Measurements from ENCODE around the gene CTRL.

Gene CTRL

DNA sequence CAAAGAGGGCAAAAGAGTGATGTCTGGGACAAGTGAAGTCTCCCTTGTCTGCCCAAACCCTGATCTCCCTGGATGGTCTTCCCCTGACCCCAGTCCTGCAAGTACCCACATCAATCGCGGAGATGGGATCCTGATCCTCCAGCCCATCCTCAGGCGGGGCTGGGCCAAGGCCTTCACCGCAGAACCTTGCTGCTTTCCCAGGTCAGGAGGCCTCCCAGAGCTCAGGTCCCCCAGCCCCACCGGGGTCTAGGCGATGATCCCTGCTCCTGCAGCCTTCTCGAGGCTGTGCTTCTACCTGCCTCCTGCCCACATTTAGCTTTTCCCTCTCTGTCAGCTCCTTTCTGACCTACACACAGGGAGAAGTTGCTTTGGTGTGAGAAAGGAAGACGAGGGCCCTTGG is 30.5 kb upstream of the CTRL start:
- DNase-seq (ENCODE audit: low spot score) = no peak

DNA sequence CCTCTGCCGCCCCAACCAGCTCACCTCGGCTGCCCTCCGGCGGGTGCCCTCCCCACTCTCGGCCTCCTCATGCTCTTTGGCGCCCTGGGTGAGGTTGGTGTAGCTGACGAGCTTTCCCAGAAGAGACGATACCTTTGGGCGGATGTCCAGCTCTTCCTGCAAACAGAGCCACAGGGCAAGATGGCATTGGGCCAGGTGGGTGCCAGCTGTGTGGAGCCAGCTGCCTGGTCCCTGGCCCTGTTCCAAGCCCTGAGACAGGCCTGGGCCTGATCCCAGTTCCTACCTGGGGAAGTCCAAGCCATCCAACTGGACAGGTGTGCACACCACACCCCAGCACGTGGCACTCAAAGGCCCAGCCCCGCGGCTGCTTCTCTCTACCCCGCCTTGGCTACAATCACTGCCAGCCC is 29.9 kb upstream of the CTRL start:
- DNase-seq (ENCODE audit: low spot score) = no peak

DNA sequence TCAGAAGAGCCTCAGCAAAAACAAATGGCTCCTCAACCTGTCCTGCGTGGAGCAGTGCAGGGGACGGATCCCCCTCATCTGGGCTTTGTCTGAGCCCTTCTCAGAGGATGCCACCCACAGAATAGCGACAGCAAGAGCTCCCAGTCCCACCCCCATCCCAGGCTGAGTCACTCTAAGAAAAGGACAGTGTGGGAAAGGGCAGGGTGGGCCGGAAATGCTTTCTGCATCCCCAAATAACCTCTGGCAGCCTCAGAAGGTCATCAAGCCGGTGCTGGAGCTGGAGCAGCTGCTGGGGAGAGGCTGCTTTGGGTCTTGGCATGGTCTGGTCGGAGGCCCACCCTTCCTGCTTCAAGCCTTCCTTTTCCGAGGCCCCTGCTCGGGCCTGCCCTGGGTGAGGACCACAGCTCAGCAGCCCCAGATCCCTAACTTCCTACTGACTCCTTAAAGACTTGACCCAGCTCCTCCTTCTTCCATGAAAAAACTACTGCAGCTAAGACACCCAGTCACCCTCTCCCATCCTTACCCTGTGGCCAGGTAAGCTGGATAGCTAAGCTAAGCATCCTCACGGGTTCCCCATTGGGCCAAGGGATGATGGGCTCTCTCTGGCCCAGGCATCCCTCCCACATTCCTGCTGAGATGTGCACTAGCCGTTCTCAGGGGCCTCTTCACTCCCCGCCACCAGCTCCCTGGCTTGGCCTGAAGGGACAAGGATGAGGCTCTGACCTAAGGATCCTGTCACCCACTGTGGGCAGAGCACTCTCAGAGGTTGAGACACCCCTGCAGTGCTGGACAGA is 28.1 kb upstream of the CTRL start:
- no peak for DNase-seq (ENCODE audit: low spot score)

DNA sequence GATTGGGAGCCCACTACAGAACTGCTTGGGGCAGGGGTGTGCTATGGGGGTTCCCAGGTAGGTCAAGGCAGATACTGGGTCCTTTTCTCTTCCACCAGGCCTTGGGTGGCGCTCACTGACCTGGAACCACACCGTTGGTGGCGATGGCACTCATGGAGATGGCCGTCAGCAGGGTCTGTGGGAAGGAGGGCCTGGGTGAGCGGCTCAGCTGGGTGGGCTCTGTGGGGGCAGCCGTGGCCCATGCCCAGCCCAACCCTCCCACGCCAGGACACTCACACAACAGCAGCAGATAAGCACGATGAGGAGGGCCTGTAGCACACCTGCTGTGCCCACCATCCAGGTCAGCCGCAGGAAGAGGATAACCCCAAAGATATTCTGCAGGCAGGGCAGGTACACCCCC is 26.0 kb upstream of the CTRL start:
- DNase-seq (ENCODE audit: low spot score) = no peak

DNA sequence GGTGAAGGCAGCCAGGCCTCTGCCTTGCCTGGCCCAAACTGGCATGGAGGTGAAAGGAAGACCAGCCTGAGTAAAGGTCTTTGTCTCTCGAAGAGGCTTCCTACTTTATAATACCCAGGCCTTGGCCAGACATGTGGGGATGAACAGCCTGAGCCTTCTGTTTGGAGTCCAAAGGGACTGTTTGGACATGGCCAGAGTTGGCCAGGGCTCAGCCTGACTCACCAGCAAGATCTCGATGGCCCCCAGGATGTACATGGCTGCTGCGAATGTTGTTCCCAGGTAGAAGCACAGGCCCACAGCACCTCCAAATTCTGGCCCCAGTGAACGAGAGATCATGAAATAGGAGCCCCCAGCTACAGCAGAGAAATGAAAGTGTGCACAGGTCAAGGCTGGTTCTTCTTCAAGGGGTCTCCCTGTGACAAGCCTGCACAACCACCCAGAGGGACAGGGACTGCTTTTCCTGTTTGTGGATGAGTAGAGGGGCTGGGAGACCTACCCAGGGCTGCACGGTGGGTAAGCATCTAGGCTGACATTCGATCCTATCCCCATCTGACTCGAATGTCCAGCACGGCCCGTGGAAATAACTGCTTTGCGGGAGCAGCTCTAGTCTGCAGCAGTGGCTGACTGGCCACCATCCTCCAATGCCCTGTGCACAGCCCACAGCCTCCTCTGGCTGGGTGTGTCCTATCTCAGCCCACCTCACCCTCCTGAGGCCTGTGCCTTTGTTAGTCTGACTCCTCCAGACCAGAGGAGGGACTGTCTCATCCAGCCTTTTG is 22.9 kb upstream of the CTRL start:
- no peak for DNase-seq (ENCODE audit: low spot score)

DNA sequence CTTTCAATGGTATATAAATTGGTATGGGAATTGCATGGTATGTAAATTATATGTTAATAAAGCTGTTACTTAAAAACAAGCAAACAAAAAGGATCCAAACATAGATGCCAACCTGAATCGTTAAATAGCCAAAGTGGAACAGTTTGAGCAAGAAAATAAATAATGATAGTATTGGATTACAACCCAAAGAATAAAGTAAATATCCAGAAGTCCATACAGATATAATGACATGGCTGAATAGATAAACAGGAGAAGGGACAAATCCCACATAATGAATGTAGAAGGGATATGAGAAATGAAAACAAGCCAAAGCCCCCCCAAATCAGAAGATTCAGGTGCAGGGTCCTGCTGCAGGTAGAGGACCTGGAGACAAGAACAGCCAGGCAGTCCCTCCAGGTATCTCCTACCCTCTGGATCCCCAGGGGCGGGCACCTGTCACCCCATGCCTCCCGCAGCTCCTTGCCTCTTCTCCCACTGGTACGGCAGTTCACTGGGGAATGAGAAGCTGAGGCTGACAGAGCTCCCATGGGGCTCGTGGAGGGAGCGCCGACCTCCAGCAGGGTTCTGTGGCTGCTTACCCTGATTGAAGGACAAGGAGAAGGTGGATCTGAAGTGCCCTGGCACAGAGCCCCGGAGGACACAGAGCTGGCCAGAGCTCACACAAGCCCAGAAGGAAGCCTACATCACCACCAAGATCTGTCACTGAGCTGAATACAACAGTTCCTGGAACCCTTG is 22.1 kb upstream of the CTRL start:
- no peak for DNase-seq (ENCODE audit: low spot score)

DNA sequence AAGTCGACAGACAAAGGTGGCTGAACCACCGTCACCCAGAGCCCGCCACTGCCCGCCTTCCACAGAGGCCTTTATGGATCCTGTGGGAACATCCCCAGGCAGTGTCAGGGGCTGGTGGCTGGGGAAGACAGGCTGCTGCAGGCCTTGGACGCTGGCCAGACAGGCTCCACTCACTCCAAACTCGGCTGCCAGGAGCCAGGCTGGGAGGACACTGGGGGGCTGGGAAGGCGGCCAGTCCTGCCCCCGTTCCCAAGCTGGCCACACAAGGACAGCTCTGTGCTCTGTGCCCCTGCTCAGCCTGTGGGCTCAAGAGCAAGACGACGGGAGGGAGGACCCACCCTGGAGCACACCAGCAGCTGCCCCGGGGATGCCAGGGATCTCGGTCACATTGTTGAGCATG is 19.8 kb upstream of the CTRL start:
- DNase-seq (ENCODE audit: low spot score) = no peak

DNA sequence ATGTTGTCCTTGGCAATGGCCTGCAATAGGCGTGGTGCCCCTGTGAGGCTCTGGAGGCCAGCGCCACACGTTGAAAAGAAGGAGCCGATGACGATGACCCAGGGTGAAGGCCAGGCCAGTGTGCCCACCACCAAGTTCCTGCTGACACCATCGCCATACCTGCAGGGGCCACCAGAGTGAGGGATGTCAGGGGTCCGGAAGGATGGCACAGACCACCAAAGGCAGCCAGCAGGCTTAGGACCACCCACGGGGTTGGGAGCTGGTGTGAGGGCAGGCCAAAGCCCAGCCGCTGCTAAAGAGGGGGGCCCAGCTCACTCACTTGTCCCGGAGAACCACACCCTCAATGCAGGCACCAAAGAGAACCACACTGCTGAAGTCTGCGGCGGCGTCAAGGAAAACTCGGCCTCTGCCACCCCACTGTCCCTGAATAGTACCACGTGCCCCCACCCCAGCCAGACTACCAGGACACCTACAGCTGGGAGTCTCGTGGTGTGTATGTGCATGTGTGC is 18.7 kb upstream of the CTRL start:
- DNase-seq (ENCODE audit: low spot score) = no peak

DNA sequence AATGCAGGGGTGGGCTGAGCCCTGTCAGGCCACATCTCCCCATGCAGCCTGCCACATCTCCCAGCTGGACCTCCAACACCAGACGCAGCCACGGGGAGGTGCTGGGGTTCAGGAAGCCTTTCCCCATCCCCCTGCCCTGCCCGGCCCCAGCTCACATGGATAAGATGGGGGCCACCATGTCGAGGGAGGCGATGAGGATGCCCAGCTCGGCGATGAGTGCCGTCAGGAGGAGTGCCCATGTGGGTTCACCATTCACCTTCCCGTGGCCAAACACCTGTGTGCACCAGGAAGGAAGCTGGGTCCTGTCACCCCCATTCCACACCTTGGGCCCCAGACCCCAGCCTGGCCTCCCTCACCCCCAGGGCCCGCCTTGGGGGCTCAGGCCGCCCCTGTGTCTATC is 18.0 kb upstream of the CTRL start:
- DNase-seq (ENCODE audit: low spot score) = no peak

DNA sequence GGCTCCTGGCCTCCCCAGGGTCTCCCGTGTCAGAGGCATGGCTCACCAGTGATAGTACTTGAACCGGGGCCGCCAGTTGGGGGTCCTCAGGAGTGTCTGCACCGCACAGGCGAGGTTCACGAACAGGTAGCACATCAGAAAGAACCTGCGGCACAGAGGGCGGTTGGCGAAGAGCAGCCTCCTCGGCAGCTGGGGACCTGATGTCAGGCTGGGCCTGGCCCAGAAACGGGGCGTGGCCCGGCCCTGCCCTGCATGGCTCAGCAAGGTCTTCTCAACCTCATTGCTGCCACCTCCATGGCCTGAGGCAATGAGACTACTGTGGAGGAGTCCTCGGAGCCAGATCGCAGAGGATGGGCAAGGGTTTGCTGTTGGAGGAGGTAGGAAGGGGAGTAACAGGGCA is 16.4 kb upstream of the CTRL start:
- no peak for DNase-seq (ENCODE audit: low spot score)

DNA sequence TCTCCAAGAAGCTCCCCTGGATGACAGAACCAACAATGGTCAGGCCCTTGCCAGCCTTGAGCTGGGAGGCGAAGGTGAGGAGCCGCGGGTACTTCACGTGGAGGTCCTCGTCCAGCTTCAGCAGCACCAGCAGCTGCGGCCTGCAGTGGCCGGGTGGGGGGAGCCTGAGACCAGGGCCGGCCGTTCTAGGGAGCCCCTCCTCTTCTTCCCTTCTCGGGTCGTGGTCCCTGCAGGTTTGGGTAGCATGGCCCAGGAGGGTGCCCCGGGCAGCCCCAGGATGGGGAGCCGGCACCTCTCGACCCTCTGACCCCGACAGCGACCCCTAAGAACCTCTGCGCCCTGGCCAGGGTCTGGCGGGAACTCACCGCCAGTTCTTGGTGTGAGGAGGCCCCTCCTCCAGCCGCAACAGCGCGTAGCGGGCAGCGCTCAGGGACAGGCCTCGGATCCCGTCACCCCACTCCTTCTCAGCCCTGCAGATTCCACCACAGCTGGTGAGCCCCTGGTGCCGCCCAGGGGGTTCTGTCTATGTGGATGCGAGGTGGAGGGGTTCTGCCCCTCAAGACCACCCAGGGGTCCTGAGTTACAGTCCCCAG is 15.4 kb upstream of the CTRL start:
- DNase-seq (ENCODE audit: low spot score) = no peak

DNA sequence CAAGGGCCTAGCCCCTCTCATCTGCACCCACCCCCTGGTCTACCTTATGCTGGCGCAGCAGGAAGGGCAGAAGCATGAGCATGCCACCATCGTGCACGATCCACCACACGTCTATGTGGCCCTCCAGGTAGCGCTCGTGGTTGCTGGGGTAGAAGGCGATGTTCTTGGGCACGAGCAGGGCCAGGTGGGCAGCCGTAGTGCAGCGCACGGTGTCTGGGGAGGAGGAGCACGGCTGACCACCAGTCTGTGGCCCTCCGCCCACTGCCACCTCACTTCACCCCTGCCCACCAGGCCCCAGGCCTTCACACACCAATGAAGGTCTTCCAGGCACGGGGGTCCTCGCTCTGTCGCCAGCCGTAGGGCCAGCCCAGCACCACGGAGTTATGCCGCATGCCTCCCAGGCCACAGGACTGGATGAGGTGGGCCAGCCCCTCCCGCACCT is 14.5 kb upstream of the CTRL start:
- DNase-seq (ENCODE audit: low spot score) = no peak

DNA sequence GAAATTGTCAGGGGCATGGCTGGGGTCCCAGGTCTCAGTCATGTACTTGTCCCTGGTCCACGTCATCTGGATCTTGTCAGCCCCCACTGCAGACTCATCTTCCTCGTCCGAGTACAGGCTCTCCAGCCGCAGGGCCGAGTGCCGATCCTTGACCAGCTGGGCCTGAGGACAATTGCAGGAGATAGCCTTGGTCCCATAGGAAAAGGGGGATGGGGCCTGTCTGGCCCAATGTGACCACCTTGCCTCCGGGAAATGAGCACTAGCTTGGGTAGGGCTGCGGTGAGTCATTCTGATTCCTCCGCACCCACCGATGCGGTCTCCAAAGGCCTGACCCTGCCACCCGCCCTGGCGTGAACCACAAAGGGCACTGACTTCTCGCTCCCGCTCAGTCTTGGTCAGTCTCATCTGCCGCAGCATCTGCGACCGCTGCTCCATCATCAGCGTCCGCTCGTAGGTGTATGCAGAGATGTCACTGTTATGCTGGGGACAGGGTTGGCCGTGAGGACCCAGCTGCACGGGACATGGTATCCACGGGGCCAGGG is 13.8 kb upstream of the CTRL start:
- no peak for DNase-seq (ENCODE audit: low spot score)

DNA sequence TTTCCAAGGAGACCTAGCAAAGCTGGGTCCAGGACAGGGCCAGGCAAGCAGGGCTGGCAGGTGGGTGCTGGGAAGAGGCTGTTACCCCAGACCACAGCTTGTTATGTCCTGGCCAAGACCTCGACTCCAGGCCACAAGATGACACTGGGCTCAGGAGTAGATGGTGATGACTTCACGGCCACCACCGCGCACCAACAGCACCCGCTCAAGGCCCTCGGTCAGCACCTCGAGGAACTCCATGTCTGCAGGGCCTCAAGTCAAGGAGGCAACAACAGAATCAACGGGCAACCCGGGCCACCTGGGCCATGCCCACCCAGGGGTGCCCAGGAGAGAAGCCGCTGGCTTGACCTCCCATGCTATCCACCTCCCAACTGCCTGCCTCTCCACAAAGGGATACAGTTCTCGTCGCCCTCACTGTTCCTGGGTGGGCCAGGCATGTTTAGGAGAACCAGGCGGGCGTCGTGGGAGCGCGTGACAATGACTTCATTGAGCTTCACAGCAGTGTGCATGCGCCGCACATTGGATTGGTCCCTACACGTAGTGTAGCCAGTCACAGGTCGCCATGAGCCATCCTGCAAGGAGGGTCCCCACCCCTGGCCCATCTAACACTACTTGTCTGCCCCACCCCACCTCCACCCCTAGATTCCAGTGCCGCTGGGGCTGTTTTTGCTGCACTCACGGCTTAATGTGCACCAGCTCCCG is 13.2 kb upstream of the CTRL start:
- no peak for DNase-seq (ENCODE audit: low spot score)

DNA sequence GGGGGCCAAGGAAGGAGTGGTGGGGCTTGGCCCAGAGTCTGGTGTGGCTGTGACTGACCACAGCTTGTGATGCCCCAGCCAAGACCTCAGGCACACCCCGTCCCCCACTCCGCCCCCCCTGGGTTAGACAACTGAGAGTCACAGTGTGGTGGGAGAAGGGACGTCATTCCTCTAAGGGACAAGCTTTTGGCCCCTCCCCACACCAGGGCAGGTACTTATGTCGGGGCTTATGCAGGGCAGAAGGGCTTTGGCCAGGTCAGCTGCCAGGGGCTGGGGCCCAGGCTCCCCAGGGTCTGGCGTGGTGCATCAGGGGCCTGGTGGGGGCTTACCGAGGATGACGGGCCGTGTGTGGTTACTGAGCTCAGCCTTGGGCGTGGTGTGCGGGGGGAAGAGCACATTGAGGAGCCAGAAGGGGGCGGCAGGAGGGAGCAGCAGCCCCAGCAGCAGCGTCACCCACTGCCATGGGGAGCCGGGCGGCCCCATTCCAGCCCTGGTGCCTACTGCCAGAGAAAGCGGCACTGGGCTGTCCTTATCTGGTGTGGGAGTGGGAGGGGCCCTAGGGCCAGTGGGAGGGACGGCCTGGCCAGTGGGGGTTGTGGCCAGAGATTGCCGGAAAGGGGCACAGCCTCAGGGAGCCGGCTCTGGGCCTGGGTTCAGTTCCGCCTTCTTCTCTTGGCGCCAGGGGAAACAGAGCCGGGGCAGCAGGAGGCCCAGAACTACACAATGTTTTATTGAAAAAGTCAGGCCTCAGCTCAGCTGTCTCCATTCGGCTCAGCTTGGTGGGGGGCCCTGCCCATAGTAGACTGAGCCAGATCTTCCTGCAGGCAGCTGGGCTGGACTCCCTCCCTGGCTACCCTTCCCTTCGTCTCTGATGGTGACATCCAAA is 12.2 kb upstream of the CTRL start, which contains the start of gene LCAT:
TSS of gene LCAT (minus strand) at position 502 of the 886 bp plus-strand sequence. CDS start at position 483, 19 bp downstream.
- no peak for DNase-seq (ENCODE audit: low spot score)

DNA sequence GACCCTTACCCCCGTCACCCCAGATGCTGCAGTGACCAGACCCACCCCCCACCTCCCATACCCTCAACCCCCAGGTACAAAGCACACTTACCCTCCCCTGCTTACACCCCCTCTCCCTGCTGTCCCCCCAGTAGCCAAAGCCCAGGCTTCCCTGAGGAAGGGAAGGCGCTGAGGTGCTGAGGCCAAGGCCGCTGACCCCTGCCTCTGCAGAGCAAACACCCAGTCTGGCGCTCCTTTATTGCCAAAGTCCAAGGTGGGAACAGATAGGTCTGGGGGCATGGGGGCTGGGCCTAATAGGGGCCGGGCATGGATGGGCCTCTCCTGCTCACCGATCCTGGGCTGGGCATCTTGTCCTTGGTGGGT is 11.6 kb upstream of the CTRL start:
- DNase-seq (ENCODE audit: low spot score) = no peak

DNA sequence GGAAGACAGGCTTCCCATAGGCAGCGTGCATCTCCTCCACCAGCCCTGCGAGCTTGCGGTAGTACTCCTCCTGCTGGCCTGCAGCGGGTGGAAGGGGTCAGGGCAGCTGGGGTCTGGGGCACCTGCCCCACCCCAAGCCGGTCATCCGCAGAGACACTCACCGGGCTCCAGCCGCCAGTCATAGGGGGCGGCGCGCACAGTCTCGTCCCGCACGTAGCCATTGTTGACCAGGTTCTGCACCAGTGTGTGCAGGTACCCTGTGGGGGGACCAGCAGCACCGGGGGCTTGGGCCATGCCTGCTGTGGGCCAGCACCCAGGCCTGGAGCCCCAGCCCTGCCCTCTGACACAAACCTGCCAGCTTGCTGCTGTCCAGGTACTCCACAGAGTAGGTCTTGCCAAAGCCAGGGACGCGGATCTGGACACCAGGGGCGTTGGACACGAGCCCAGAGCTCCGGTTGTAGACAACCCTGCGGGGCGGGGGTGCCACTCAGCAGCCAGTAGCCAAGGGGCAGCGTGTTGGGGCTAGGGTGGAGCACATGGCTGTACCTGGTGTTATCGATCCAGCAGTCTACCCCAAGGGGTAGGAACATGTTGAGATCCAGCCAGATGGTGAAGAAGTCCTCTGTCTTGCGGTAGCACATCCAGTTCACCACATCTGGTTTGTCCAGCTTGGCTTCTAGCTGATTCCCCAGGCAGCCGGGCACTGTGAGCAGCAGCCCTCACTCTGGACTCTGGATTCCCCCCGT is 11.0 kb upstream of the CTRL start:
- no peak for DNase-seq (ENCODE audit: low spot score)

DNA sequence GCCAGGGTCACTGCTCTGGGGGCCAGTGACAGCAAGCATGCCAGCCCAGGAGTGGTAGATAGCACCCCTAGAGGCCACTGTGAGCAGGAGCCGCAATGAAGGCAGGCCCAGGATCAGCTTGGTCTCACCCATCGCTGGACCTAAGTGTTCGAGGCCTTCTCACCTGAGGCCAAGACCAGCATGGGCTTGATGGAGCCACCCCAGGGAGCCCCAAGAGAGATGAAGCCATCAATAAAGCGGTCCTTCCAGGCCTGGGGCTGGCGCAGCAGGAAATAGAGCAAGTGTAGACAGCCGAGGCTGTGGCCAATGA is 10.5 kb upstream of the CTRL start:
- peak; percentile 66 for DNase-seq (ENCODE audit: low spot score)

DNA sequence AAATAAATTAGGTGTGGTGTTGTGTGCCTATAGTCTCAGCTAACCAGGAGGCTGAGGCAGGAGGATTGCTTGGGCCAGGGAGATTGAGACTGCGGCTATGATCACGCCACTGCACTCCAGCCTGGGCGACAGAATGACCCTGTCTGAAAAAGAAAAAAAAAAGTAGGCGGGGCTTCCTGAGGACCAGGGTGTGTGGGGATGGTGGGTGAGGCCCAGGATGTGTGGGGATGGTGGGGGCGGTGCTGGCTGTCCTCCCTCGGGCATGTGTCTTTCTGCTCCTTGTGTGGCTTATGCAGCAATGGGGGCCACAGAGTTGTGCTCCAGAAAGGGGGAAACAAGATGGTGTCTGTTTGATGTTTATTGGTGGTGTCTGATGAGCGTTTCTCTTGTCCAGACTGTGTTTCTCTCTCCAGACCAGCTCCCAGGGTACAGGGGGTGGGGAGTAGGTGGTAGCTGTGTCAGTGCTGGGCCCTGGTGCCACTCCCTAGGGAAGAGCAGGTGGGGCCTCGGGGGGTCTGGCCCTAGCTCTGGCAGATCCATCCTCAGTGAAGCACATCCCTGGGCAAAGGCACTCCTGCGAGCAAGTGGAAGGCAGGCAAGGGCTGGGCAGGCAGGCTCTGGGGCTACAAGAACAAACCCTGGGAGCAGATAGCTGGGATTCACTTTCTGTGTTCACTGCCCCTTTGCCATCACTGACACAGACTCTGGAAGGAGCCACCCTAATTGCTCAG is 10.0 kb upstream of the CTRL start:
- no peak for DNase-seq (ENCODE audit: low spot score)
